IMR-90 (cell line): ENCODE data around the gene PRELID1. TPM values are rescaled to one million over a fixed set of nuclear protein-coding genes. Genes with fewer than 3 reads are reported as not detected.

ENCODE experiments used
- ATAC-seq: fragments of 200-7000 bp; cut with Tn5 transposase; 2 replicates; pipeline ENCODE4 v1.9.1; 2020; ENCODE audit warnings: low read depth, mild to moderate bottlenecking, moderate library complexity
- BruUV-seq: library from RNA; stranded (reverse); fragments of 400-500 nt; replicated peaks from 2 replicates; lab custom pipeline; 2021; lab: Mats Ljungman, UMichigan
- CTCF ChIA-PET: fragments of 300-600 bp; formaldehyde crosslinking; extraction: SDS; loops from one replicate; lab custom pipeline; 2021; ENCODE audit warnings: antibody characterized with exemption; lab: Yijun Ruan, JAX
- POLR2A ChIA-PET: fragments of 300-600 bp; sonication (Branson Sonifier 250); formaldehyde crosslinking; loops from one replicate; lab custom pipeline; 2022; ENCODE audit warnings: antibody characterized with exemption; ENCODE audit not compliant: unreplicated experiment; lab: Charles Lee
- DNase-seq: peaks from one replicate; pipeline ENCODE4 v3.0.0; 2013
- H2AFZ ChIP-seq: replicated peaks from 2 replicates; pipeline ENCODE3; 2013; ENCODE audit warnings: low read length, mild to moderate bottlenecking; ENCODE audit not compliant: poor library complexity
- H2AK5ac ChIP-seq: 2 replicates; pipeline ENCODE4 v1.6.1; 2013; ENCODE audit warnings: low read depth, low read length, inconsistent platforms
- H2AK9ac ChIP-seq: replicated peaks from 2 replicates; pipeline ENCODE3; 2013; ENCODE audit warnings: mild to moderate bottlenecking, low read depth, low read length, moderate library complexity; ENCODE audit not compliant: poor library complexity
- H2BK120ac ChIP-seq: 2 replicates; pipeline ENCODE4 v1.6.1; 2013; ENCODE audit warnings: low read depth, low read length, inconsistent platforms
- H2BK15ac ChIP-seq: 3 replicates; pipeline ENCODE4 v1.6.1; 2013; ENCODE audit warnings: low read depth, low read length, inconsistent platforms
- H2BK20ac ChIP-seq: 2 replicates; pipeline ENCODE4 v1.6.1; 2013; ENCODE audit warnings: low read depth, mild to moderate bottlenecking, inconsistent platforms, low read length, moderate library complexity
- H2BK5ac ChIP-seq: 2 replicates; pipeline ENCODE4 v1.6.1; 2013; ENCODE audit warnings: mild to moderate bottlenecking, low read depth, low read length, inconsistent platforms; ENCODE audit not compliant: poor library complexity, severe bottlenecking
- H3K14ac ChIP-seq: replicated peaks from 2 replicates; pipeline ENCODE4 v1.6.1; 2013; ENCODE audit warnings: low read depth, low read length, inconsistent platforms
- H3K18ac ChIP-seq: 2 replicates; pipeline ENCODE4 v1.6.1; 2013; ENCODE audit warnings: low read depth, low read length, control low read depth
- H3K23ac ChIP-seq: 2 replicates; pipeline ENCODE4 v1.6.1; 2013; ENCODE audit warnings: low read depth, low read length, inconsistent platforms
- H3K27ac ChIP-seq: 2 replicates; pipeline ENCODE4 v1.5.1; 2013; ENCODE audit warnings: mild to moderate bottlenecking, control low read depth, low read length; ENCODE audit not compliant: insufficient read depth
- H3K27me3 ChIP-seq: 2 replicates; pipeline ENCODE4 v1.6.1; 2013; ENCODE audit warnings: low read length; ENCODE audit not compliant: control insufficient read depth, insufficient read depth
- H3K36me3 ChIP-seq: 2 replicates; pipeline ENCODE4 v1.6.1; 2013; ENCODE audit warnings: low read length, mixed read lengths; ENCODE audit not compliant: control insufficient read depth, insufficient read depth
- H3K4ac ChIP-seq: 2 replicates; pipeline ENCODE4 v1.6.1; 2013; ENCODE audit warnings: low read depth, low read length, inconsistent platforms
- H3K4me1 ChIP-seq: 2 replicates; pipeline ENCODE4 v1.6.1; 2013; ENCODE audit warnings: low read length, mixed read lengths; ENCODE audit not compliant: control insufficient read depth, insufficient read depth
- H3K4me2 ChIP-seq: 2 replicates; pipeline ENCODE4 v1.6.1; 2013; ENCODE audit warnings: low read depth, mild to moderate bottlenecking, control low read depth, low read length, moderate library complexity
- H3K4me3 ChIP-seq: 2 replicates; pipeline ENCODE4 v1.5.1; 2013; ENCODE audit warnings: low read depth, mild to moderate bottlenecking, control low read depth, low read length, moderate library complexity; ENCODE audit not compliant: insufficient read depth
- H3K56ac ChIP-seq: 2 replicates; pipeline ENCODE4 v1.6.1; 2013; ENCODE audit warnings: low read length, inconsistent platforms; ENCODE audit not compliant: insufficient read depth; ENCODE audit errors: extremely low read depth
- H3K79me1 ChIP-seq, 2 experiments: 2 replicates each; pipeline ENCODE4 v1.6.1; 2013; ENCODE audit warnings: low read length in 2 of 2, inconsistent platforms in 1 of 2, low read depth in 1 of 2
- H3K9ac ChIP-seq: 2 replicates; pipeline ENCODE4 v1.6.1; 2013; ENCODE audit warnings: low read depth, low read length, control low read depth
- H3K9me1 ChIP-seq: 2 replicates; pipeline ENCODE4 v1.6.1; 2013; ENCODE audit warnings: low read length, inconsistent platforms; ENCODE audit not compliant: insufficient read depth
- H3K9me3 ChIP-seq: 2 replicates; pipeline ENCODE4 v1.6.1; 2013; ENCODE audit warnings: low read length; ENCODE audit not compliant: control insufficient read depth, insufficient read depth
- H4K20me1 ChIP-seq: 2 replicates; pipeline ENCODE4 v1.6.1; 2013; ENCODE audit warnings: low read length, inconsistent platforms; ENCODE audit not compliant: insufficient read depth
- H4K5ac ChIP-seq: 2 replicates; pipeline ENCODE4 v1.6.1; 2013; ENCODE audit warnings: mild to moderate bottlenecking, low read depth, low read length, control low read depth
- H4K8ac ChIP-seq, 2 experiments: 2 replicates each; pipeline ENCODE4 v1.6.1; 2013; ENCODE audit warnings: low read depth in 2 of 2, low read length in 2 of 2, control low read depth in 1 of 2, inconsistent platforms in 1 of 2
- H4K91ac ChIP-seq: 2 replicates; pipeline ENCODE4 v1.6.1; 2013; ENCODE audit warnings: low read depth, low read length, inconsistent platforms; ENCODE audit not compliant: insufficient read depth
- BHLHE40 ChIP-seq: fragments of 150-350 bp; IDR thresholded peaks from 2 replicates; pipeline ENCODE4 v1.6.1; 2016; ENCODE audit warnings: mild to moderate bottlenecking, low read depth, low read length
- CEBPB ChIP-seq: IDR thresholded peaks from 2 replicates; pipeline ENCODE4 v1.6.1; 2012; ENCODE audit warnings: low read depth, low read length, improper control_type of control experiment
- CTCF ChIP-seq: conservative IDR thresholded peaks from 2 replicates; pipeline ENCODE4 v1.5.1; 2012; ENCODE audit warnings: mild to moderate bottlenecking, low read depth, low read length, improper control_type of control experiment
- ELK1 ChIP-seq: fragments of 150-350 bp; IDR thresholded peaks from 2 replicates; pipeline ENCODE4 v1.6.1; 2016; ENCODE audit warnings: low read depth, mild to moderate bottlenecking, low read length, moderate library complexity, borderline replicate concordance
- MXI1 ChIP-seq: IDR thresholded peaks from 2 replicates; pipeline ENCODE4 v1.6.1; 2012; ENCODE audit warnings: low read depth, mild to moderate bottlenecking, low read length, moderate library complexity, borderline replicate concordance
- RFX5 ChIP-seq: IDR thresholded peaks from 2 replicates; pipeline ENCODE4 v1.8.0; 2012; ENCODE audit warnings: low read depth, mild to moderate bottlenecking, low read length, moderate library complexity
- SMC3 ChIP-seq: fragments of 150-350 bp; IDR thresholded peaks from 2 replicates; pipeline ENCODE4 v1.6.1; 2016; ENCODE audit warnings: low read depth, mild to moderate bottlenecking, antibody characterized with exemption, low read length, moderate library complexity
- WGBS, 2 experiments: methylation state at CpG; one replicate each; pipeline versions ENCODE4 v1.1.5 to v1.1.7; 2013; ENCODE audit warnings: missing lambda C conversion rate in 2 of 2; ENCODE audit not compliant: insufficient read length in 1 of 2; ENCODE audit errors: extremely low coverage in 2 of 2; 5-methylcytosine and 5-hydroxymethylcytosine counted together
- dilution Hi-C: fragments of 300-500 bp; cut with HindIII; formaldehyde crosslinking; loops from one replicate; pipeline ENCODE4 v1.14.3; 2018; ENCODE audit warnings: low sequenced_read_pairs; ENCODE audit not compliant: unreplicated experiment
- in situ Hi-C: fragments of 300-500 bp; cut with MboI; formaldehyde crosslinking; loops from 3 replicates; pipeline ENCODE4 v1.14.3; 2019; ENCODE audit warnings: low sequenced_read_pairs, inconsistent platforms, mixed read lengths
- intact Hi-C: fragments of 100-400 bp; cut with micrococcal nuclease; formaldehyde crosslinking; loops from 2 replicates; pipeline ENCODE4 v1.10.0; 2022
- polyA plus RNA-seq, 3 experiments: library from polyadenylated mRNA; depleted of rRNA; stranded (reverse); fragments of >200 nt; gene quantifications; 2 replicates each; pipeline ENCODE4 v1.2.3, GENCODE V29; 2012; ENCODE audit warnings: low replicate concordance in 1 of 3
- total RNA-seq: library from RNA; depleted of rRNA; stranded (reverse); fragments of >200 nt; gene quantifications from 2 replicates; pipeline ENCODE4 v1.2.3, GENCODE V29; 2012

The PRELID1 gene
- total and polyA plus RNA-seq, 2 of the 4 experiments (the other 2 are of a cell fraction), result 116 to 239 TPM

GRCh38 chr5:177330991-177331842, 27.6 kb downstream of the PRELID1 start:
- Histone ChIP-seq H3K9me3 (no peaks in the 10 kb centered on the region), H3K18ac (no peak overlapping the region), H3K4me2 (no peak overlapping the region), H3K56ac (no peak overlapping the region), H2BK20ac (no peak overlapping the region), H3K27me3 (no peaks in the 10 kb centered on the region), H3K4me1 (peaks cover 2% of the 10 kb centered on the region; the same call in 1 of the 2 replicates), H4K20me1 (no peaks in the 10 kb centered on the region; the same call in 1 of the 2 replicates), H4K5ac (no peak overlapping the region), H3K36me3 (peaks cover 64% of the 10 kb centered on the region), H3K79me1 (peaks cover 5 to 17% of the 10 kb centered on the region in 2 experiments; a peak in 2 of 4 replicates), H2BK120ac (no peak overlapping the region), H4K8ac (no peak overlapping the region), H2BK15ac (no peak overlapping the region), H2AK9ac (no peak overlapping the region), H3K27ac (no peak overlapping the region), H3K9me1 (no peaks in the 10 kb centered on the region), H2AFZ (no peak overlapping the region), H3K23ac (no peak overlapping the region), H2BK5ac (no peak overlapping the region), H4K91ac (no peak overlapping the region), H3K4me3 (no peak overlapping the region), H2AK5ac (no peak overlapping the region), H3K14ac (no peak overlapping the region), H3K4ac (no peak overlapping the region), H3K9ac (no peak overlapping the region)
- in situ Hi-C loops (no loop called here), dilution Hi-C loops (no loop called here), intact Hi-C loops (no loop called here)
- ATAC-seq (no peak), DNase-seq (no peak)
- no TSS peak for BruUV-seq
- ChIA-PET CTCF (no interaction called here), POLR2A (no interaction called here)
- TF ChIP-seq CEBPB (no peak), BHLHE40 (no peak), CTCF (no peak), ELK1 (no peak), MXI1 (no peak), SMC3 (no peak), RFX5 (no peak)
- WGBS, 2 experiments, result 87% methylated on average over 6 of the region's 27 CpGs; no CpG with 5 or more reads in 1 of the 2 experiments
